Right cardiac atrium (tissue), 5 donors: ENCODE results near the gene RNU6-9. TPM values are rescaled to one million over a fixed set of nuclear protein-coding genes. Genes with fewer than 3 reads are reported as not detected.

Experiments
- ATAC-seq, 2 donors: fragments of 200-7000 bp; cut with Tn5 transposase; one replicate each; pipeline versions ENCODE4 v1.8.0 to v1.9.1; 2020; ENCODE audit warnings: moderate library complexity in 2 of 2, mild to moderate bottlenecking in 1 of 2
- DNase-seq, 3 donors: peaks; one replicate each; pipeline ENCODE4 v3.0.0-alpha.2; 2020
- H3K27ac ChIP-seq: one replicate; pipeline ENCODE4 v1.5.1; 2013; ENCODE audit warnings: mild to moderate bottlenecking, low read length, control low read depth, moderate library complexity
- H3K27me3 ChIP-seq: one replicate; pipeline ENCODE4 v1.6.1; 2013; ENCODE audit not compliant: control insufficient read depth, insufficient read depth
- H3K4me1 ChIP-seq: one replicate; pipeline ENCODE4 v1.6.1; 2013; ENCODE audit warnings: low read length; ENCODE audit not compliant: control insufficient read depth, insufficient read depth
- H3K4me3 ChIP-seq: one replicate; pipeline ENCODE4 v1.5.1; 2013; ENCODE audit warnings: low read length, control low read depth
- H3K9me3 ChIP-seq: one replicate; pipeline ENCODE4 v1.6.1; 2013; ENCODE audit warnings: low read length; ENCODE audit not compliant: control insufficient read depth
- WGBS: extraction: QIAGEN DNeasy Blood & Tissue Kit; methylation state at CpG from one replicate; pipeline ENCODE4 v1.1.7; 2013; 5-methylcytosine and 5-hydroxymethylcytosine counted together
- intact Hi-C, 4 donors: fragments of 100-400 bp; cut with DNase I; formaldehyde crosslinking; loops; one replicate each; pipeline versions ENCODE4 v1.11.0 to v1.14.0; 2022 to 2023
- polyA plus RNA-seq: library from polyadenylated mRNA; stranded (reverse); fragments of 200-250 nt; gene quantifications from one replicate; pipeline ENCODE4 v1.2.3, GENCODE V29; 2013
- total RNA-seq, 4 donors: library from RNA; stranded (reverse); fragmentation: NEBNext Ultra II Directional; extraction: Animal tissue kit (Norgen Biotek cat#: 25700); gene quantifications; one replicate each; pipeline ENCODE4 v1.2.1, GENCODE V29; 2021
- donor health status: healthy with polysubstance abuse.
- donor health status: DM: no; HTN: yes; CAD: no.
- donor health status: DM: no; HTN: no; CAD: no.
- donor health status: DM: no; HTN: yes; CAD: no; lungs with severe emphysema.
- donor health status: DM: yes; HTN: yes; CAD: no.

Gene RNU6-9
- total and polyA plus RNA-seq, 5 donors = not detected

DNA sequence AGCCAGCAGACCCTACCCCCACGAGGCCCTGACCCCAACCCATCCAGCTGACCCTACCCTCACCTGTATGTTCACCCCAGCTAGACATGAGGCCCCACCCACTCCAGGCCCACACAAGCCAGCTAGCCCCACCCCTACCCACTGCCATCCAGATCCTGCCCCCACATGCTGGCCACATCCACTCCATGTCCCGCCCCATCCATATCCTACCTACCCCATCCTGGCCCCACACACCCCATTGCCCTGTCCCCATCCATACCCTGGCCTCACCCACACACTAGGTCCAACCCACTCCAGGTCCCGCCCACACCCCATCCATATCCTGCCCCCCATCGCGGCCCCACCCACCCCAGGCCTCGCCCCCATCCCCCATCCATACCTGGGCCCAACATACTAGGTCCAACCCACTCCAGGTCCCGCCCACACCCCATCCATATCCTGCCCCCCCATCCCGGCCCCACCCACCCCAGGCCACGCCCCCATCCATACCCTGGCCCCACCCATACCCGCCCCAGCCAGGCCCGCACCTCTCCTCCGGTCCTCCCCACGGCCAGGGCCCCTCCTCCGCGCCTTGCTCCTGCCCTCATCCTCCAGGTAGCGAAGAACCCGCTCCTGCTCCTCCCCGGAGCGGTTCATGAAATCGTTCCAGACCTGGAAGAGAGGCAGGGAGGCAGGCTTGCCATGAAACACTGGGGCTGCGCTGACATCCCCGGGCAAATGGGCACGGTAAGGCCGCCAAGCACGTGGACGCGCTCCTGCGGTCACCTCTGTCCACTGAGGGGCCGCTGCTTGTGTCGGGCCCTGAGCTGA is 7.2 kb downstream of the RNU6-9 start:
- intact Hi-C loops = no loop called here
- 86% methylated on average over 30 of the region's 30 CpGs for WGBS
- DNase-seq = no peak
- Histone ChIP-seq H3K27me3 (no peaks in the 10 kb centered on the region), H3K4me1 (no peaks in the 10 kb centered on the region), H3K27ac (no peak overlapping the region), H3K4me3 (no peak overlapping the region), H3K9me3 (no peaks in the 10 kb centered on the region)
- peak; percentile 9 to 23 for ATAC-seq

DNA sequence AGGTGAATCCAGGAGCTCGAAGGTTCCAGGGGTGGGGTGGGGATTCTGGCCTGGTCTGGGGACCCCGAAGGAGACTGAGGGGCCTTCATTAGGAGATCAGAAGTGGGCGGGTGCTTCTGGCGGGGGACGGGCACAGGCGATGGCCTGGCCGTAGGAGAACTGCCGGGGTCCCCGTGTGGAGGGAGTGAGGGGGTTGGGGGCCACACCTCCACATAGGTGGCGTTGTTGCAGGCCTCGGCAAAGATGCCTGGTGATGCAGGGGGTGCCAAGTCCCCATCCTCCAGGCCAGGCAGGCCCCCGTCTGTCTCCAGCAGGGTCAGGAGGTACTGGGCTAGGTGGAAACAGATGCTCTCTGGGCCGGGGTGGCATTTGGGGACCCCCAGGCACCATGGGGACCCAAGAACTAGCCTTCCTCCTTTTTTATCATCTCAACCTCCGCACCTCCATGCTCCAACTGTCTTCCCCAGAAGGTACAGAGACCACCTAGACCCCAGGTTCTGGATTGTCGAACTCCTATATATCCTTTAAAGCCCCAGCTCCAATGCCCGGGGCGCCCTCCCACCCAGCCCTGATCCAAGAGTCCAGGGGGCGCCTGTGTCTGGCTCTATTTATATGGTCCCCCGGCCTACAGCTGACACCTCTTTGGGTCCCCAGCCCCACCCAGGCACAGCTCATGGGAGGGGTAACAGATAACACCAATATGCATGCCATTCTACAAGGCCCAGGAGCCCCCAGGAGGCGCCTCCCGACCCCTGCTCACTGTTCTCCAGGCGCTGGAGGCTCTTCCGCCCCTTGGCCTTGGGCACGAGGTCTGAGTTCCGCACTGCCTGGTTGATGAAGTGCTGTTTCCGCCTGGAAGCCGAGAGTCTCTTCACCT is 8.2 kb downstream of the RNU6-9 start:
- H3K27me3 ChIP-seq = no peaks in the 10 kb centered on the region
- H3K9me3 ChIP-seq = no peaks in the 10 kb centered on the region
- no peak overlapping the region for H3K27ac ChIP-seq
- intact Hi-C loops = no loop called here
- WGBS = 94% methylated on average over 27 of the region's 27 CpGs
- H3K4me3 ChIP-seq = no peak overlapping the region
- no peak for ATAC-seq
- no peak for DNase-seq
- no peaks in the 10 kb centered on the region for H3K4me1 ChIP-seq

DNA sequence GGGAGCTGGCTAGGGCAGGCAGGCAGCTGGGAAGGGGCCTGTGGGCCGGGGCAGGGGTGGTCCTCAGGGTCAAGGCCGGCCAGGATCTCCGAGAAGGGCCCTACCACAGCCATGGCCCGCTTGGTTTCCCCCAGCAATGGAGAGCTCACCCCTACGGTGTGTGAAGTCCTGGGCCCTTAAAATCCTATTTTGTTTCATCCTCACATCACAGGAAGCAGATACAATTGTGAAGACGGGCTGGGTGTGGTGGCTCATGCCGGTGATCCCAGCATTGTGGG is 8.7 kb downstream of the RNU6-9 start:
- Histone ChIP-seq H3K4me3 (no peak overlapping the region), H3K27me3 (no peaks in the 10 kb centered on the region), H3K27ac (no peak overlapping the region), H3K4me1 (no peaks in the 10 kb centered on the region), H3K9me3 (no peaks in the 10 kb centered on the region)
- intact Hi-C loops = no loop called here
- DNase-seq (no peak), ATAC-seq (no peak)
- 91% methylated on average over 7 of the region's 7 CpGs for WGBS

DNA sequence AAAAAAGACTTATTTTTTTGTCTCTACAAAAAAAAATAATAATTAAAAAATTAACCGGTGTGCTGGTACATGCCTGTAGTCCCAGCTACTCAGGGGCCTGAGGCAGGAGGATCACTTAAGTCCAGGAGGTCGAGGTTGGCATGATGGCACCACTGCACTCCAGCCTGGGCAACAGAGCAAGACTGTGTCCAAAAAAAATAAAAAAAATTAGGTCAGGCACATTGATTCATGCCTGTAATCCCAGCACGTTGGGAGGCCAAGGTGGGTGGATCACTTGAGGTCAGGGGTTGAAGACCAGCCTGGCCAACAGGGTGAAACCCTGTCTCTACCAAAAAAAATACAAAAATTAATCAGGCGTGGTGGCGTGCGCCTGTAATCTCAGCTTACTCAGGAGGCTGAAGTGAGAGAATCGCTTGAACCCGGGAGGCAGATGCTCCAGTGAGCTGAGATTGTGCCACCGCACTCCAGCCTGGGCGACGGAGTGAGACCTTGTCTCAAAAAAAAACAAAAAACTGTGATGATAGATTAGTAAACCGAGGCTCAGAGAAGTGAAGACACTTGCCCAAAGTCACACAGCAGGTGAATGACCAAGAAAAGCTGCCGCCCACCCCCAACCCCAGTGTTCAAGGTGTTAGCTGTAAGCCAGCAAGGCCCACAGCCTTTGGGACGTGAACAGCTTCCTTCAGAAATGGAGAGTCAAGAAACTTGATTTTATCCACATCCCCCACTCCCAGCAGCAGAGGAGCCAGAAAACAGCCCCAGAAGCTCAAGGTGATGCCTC is 9.4 kb downstream of the RNU6-9 start:
- H3K4me3 ChIP-seq = no peak overlapping the region
- no peaks in the 10 kb centered on the region for H3K27me3 ChIP-seq
- ATAC-seq (no peak), DNase-seq (no peak)
- no peaks in the 10 kb centered on the region for H3K4me1 ChIP-seq
- 88% methylated on average over 14 of the region's 14 CpGs for WGBS
- no peaks in the 10 kb centered on the region for H3K9me3 ChIP-seq
- intact Hi-C loops = no loop called here
- H3K27ac ChIP-seq = no peak overlapping the region

DNA sequence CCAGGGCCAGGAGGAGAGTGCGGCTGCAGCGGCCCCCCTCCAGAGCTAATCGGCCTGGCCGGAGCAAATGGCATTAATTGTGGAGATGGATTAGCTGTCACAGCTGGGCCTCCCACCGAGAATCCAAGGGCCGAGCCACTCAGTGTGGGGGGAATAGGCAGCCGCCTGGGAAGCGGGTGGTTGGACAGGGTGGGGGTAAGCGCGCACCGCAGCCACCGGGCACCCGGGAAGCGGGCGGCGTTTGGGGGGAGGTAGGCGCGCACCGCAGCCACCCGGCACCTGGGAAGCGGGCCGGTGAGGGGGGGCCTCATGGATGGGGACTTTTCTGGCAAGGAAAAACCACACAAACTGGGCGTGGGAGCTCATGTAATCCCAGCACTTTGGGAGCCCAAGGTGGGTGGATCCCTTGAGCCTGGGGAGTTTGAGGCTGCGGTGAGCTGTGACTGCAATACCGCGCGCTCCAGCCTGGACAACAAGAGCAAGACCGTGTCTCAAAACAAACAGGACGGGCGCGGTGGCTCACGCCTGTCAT is 10.0 kb downstream of the RNU6-9 start:
- WGBS = 78% methylated on average over 32 of the region's 32 CpGs
- H3K4me1 ChIP-seq = no peaks in the 10 kb centered on the region
- DNase-seq (no peak), ATAC-seq (no peak)
- no peak overlapping the region for H3K4me3 ChIP-seq
- H3K27ac ChIP-seq = no peak overlapping the region
- H3K27me3 ChIP-seq = no peaks in the 10 kb centered on the region
- intact Hi-C loops = no loop called here
- no peaks in the 10 kb centered on the region for H3K9me3 ChIP-seq

DNA sequence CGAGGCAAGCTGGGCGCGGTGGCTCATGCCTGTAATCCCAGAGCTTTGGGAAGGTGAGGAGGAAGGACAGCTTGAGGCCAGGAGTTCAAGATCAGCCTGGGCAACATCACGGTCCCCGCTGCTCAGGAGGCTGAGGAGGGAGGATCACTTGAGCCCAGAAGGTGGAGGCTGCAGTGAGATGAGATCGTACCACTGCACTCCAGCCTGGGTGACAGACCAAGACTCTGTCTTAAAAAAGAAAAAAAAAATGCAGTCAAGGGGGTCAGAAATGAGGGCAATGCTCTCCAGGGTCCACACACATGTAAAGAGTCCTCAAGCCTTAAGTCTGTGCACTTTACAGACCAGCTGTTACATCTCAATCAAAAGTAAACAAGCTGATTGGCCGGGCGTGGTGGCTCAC is 11.3 kb downstream of the RNU6-9 start:
- Histone ChIP-seq H3K4me3 (no peak overlapping the region), H3K27me3 (no peaks in the 10 kb centered on the region), H3K27ac (no peak overlapping the region), H3K9me3 (no peaks in the 10 kb centered on the region), H3K4me1 (no peaks in the 10 kb centered on the region)
- intact Hi-C loops = no loop called here
- ATAC-seq (no peak), DNase-seq (no peak)
- 93% methylated on average over 8 of the region's 8 CpGs for WGBS

DNA sequence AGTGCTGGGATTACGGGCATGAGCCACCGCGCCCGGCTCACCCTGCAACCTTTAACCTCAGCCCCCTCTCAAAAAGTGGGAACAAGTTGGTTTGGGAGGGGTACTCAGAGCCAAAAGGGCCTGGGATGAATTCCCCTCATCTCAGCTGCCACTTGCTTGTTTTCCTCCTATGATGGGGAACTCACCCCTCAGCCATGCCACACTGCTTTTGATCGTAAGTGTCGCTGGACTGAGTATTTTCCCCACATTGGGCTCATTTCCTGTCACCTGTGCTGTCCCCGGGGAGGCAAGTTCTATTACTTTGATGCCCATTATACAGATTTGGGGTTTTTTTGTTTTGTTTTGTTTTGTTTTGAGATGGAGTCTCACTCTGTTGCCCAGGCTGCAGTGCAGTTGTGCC is 13.2 kb downstream of the RNU6-9 start:
- no peak overlapping the region for H3K4me3 ChIP-seq
- no peak for ATAC-seq

DNA sequence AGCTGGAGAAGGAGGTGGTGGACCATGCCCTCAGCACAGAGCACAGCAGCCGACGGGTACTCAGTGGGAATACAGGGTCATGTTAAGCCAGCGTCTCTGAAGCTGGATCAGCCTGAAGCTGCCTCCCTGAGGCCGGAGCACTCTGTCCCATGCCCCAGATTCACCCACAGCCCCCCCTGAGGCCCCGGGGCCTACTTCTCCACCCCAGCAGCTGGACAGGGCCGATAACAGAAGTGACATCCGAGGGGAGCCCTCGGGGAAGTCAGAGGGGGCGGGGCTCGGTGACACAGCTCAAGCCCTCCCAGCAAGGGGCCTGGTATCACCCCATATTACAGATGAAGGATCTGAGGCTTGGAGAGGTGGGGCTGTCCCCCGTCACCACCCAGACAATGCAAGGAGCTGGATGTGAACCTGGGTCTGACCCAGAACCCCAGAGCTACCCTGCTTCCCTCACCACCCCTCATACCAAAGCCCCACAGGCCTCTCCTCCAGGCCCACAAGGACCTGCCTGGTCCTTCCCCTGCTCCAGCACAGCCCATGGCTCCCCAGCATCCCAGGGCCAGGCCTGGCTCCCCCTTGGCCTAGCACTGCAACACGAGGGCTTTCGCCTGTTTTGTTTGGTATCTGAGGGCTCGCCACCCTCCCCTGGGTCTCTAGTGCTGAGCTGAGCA is 14.0 kb downstream of the RNU6-9 start:
- Histone ChIP-seq H3K4me3 (no peak overlapping the region), H3K27ac (no peak overlapping the region), H3K27me3 (no peaks in the 10 kb centered on the region), H3K9me3 (no peaks in the 10 kb centered on the region), H3K4me1 (no peaks in the 10 kb centered on the region)
- WGBS = 66% methylated on average over 14 of the region's 14 CpGs
- intact Hi-C loops = no loop called here
- DNase-seq (no peak), ATAC-seq (peak in 1 of 2 donors; percentile 8)

More for the DNA sequence above, 13.2 kb downstream of the RNU6-9 start:
- intact Hi-C loops = no loop called here
- DNase-seq = no peak
- WGBS = 94% methylated on average over 7 of the region's 7 CpGs
- Histone ChIP-seq H3K27me3 (no peaks in the 10 kb centered on the region), H3K9me3 (no peaks in the 10 kb centered on the region), H3K27ac (no peak overlapping the region), H3K4me1 (no peaks in the 10 kb centered on the region)

DNA sequence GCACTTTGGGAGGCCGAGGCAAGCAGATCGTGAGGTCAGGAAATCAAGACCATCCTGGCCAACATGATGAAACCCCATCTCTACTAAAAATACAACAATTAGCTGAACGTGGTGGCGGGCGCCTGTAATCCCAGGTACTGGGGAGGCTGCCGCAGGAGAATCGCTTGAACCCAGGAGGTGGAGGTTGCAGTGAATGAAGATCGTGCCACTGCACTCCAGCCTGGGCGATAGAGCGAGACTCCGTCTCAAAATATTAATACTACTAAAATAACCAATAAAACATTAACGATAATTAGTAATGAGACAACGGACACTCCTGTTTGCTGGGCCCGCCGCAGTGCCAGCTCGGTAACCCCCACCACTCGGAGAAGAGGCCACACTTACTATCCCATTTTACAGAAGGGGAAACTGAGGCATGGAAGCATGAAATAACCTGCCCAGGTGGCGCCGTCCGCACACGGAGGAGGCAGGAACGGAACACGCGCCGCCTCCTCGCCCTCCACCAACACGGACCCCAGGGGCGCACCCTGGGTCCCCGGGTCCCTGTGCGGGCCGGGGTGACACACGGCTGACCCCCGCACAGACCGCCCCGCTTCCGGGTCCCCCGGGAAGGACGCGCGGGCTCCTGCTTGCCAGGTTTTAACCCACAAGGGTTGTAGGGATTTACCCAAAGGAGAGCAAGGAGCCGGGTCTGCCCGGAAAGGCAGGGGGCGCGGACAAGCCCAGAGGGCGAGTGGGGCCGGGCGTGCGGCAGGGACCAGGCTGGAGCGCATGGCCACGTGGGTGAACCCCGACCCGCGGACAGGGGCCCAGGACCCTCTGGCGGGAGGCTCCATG is 18.1 kb downstream of the RNU6-9 start:
- WGBS = 82% methylated on average over 54 of the region's 54 CpGs
- Histone ChIP-seq H3K9me3 (no peaks in the 10 kb centered on the region), H3K27ac (no peak overlapping the region), H3K4me3 (no peak overlapping the region), H3K27me3 (no peaks in the 10 kb centered on the region), H3K4me1 (peaks cover 2% of the 10 kb centered on the region)
- DNase-seq (peak in 2 of 3 donors; percentile 65 to 67), ATAC-seq (peak; percentile 8 to 21)
- intact Hi-C loops = loop anchor here in 2 of 4 donors (10.0 kb wide), 1 partner anchor 47 kb away; no protein-coding TSS in a partner anchor
